ENCODE results near the gene NAB2. TPM values are rescaled to one million over a fixed set of nuclear protein-coding genes. Genes with fewer than 3 reads are reported as not detected.

The NAB2 gene
- total RNA-seq, 1 donor from 2014 or later, result 30.7 TPM

DNA sequence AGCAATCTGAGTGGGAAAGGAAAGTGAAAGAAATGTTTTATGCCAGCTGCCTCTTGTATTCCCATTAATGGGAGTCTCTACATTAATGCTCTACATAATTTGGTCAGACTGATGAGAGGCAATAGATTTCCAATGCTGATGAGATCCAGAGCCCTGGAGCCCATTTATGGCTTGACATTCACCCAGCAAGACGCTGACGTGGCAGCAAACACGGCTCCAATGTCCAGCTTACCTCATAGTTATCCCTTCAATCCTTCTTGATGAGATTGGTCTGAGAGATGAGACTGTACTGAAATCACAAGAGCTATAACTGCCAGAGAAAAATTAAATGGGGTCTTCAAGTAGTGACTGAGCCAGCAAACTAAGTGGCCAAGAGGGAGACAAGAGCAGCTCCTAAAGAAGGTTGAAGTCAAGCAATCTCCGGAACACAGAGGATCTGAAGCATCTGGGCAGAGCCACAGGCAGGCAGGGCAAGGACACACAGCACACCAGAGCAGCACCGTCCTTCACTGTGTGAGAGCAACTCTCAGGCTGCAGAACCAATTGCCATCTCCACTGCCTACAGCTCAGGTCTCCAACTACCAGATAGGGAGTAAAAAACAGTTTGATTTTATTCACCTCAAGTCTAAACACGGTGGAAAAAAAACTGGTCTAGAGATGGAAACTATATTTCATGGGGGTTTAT is 31.7 kb upstream of the NAB2 start:
- no peaks in the 10 kb centered on the region for H3K27me3 Mint-ChIP-seq (ENCODE audit: low read depth)
- H3K9me3 Mint-ChIP-seq (ENCODE audit: low read depth), result peaks cover 4% of the 10 kb centered on the region
- DNase-seq (ENCODE audit: low spot score), result no peak
- H3K36me3 Mint-ChIP-seq (ENCODE audit: low read depth), result peaks cover 11% of the 10 kb centered on the region
- H3K4me1 Mint-ChIP-seq (ENCODE audit: low read depth), result no peaks in the 10 kb centered on the region
- H3K27ac Mint-ChIP-seq (ENCODE audit: unreplicated experiment), result no peak overlapping the region
- TF ChIP-seq, protein P1, sequence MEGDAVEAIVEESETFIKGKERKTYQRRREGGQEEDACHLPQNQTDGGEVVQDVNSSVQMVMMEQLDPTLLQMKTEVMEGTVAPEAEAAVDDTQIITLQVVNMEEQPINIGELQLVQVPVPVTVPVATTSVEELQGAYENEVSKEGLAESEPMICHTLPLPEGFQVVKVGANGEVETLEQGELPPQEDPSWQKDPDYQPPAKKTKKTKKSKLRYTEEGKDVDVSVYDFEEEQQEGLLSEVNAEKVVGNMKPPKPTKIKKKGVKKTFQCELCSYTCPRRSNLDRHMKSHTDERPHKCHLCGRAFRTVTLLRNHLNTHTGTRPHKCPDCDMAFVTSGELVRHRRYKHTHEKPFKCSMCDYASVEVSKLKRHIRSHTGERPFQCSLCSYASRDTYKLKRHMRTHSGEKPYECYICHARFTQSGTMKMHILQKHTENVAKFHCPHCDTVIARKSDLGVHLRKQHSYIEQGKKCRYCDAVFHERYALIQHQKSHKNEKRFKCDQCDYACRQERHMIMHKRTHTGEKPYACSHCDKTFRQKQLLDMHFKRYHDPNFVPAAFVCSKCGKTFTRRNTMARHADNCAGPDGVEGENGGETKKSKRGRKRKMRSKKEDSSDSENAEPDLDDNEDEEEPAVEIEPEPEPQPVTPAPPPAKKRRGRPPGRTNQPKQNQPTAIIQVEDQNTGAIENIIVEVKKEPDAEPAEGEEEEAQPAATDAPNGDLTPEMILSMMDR (IDR thresholded peaks at IDR 0.05), result no peak
- H3K4me3 Mint-ChIP-seq (ENCODE audit: unreplicated experiment), result no peak overlapping the region

DNA sequence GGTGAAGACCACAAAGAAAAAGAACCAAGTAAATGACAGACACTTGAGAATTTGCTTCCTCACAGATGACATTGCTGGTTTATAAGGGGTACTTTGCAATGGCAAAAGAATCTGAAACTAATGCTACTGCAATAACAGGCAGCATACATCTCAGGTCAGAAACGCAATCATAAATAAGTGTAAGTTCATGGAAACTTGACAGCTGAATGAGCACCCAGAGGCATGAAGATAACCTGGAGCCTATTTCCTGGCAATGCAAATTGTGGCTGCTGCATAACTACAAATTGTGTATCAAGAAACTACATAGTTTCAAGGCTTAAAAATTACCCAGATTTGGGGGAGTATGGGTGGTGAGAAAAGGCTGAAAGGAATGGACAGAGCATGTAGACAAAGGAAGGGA is 30.5 kb upstream of the NAB2 start:
- Mint-ChIP-seq H3K4me3 (ENCODE audit: unreplicated experiment) (no peak overlapping the region), H3K36me3 (ENCODE audit: low read depth) (peaks cover 11% of the 10 kb centered on the region), H3K4me1 (ENCODE audit: low read depth) (no peaks in the 10 kb centered on the region), H3K27ac (ENCODE audit: unreplicated experiment) (no peak overlapping the region), H3K27me3 (ENCODE audit: low read depth) (no peaks in the 10 kb centered on the region), H3K9me3 (ENCODE audit: low read depth) (peaks cover 4% of the 10 kb centered on the region)
- TF ChIP-seq, protein P1 (IDR thresholded peaks at IDR 0.05), result no peak
- no peak for DNase-seq (ENCODE audit: low spot score)

DNA sequence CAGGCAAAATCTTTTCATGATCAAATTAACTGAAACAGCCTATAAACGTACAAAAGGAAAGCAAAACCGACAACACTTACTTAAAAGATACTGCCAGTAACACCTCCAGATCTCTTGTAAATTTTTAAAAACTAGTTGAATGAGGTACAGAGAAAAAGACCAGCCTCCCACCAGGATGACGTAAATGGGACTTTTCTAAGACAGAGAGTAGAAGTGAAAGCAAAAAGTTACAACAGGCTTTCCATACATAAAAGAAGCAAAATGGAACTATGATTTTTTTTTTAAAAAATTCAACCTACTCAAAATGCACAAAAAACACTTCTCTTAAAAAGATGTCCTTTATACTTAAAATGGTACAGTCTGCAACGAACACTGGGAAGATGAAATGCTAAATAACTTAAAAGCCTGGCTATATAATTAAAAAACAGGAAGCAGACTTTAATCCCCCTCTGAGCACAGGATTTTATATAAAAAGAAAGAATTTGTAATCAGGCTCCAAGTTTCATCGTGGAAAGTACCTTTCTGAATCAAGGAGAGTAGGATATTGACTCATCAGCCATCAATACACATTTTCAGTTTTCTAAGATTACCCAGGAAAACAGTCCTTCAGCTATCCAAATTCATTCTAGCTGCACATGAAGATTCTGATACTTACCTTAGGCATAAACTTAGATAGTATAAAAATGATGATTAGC is 24.8 kb upstream of the NAB2 start:
- Mint-ChIP-seq H3K9me3 (ENCODE audit: low read depth) (no peaks in the 10 kb centered on the region), H3K27ac (ENCODE audit: unreplicated experiment) (no peak overlapping the region), H3K4me3 (ENCODE audit: unreplicated experiment) (no peak overlapping the region), H3K4me1 (ENCODE audit: low read depth) (peaks cover 2% of the 10 kb centered on the region), H3K36me3 (ENCODE audit: low read depth) (peaks cover 2% of the 10 kb centered on the region), H3K27me3 (ENCODE audit: low read depth) (no peaks in the 10 kb centered on the region)
- TF ChIP-seq, protein P1 (IDR thresholded peaks at IDR 0.05), result no peak
- no peak for DNase-seq (ENCODE audit: low spot score)

DNA sequence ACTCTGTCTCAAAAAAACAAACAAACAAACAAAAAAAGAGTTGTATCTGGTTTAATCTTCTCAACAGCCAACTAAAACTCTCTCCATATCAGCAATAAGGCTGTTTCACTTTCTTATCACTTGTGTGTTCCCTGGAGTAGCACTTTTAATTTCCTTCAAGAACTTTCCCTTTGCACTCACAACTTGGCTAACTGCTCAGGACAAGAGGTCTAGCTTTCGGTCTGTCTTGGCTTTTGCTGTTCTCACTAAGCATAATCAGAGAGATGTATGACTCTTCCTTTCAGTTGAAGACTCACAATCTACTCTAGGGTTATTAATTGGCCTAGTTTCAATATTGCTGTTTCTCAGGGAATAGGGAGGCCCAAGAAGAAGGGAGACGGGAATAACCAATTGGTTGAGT is 22.7 kb upstream of the NAB2 start:
- TF ChIP-seq, protein P1 (IDR thresholded peaks at IDR 0.05), result no peak
- Mint-ChIP-seq H3K36me3 (ENCODE audit: low read depth) (peaks cover 2% of the 10 kb centered on the region), H3K27me3 (ENCODE audit: low read depth) (no peaks in the 10 kb centered on the region), H3K27ac (ENCODE audit: unreplicated experiment) (no peak overlapping the region), H3K4me3 (ENCODE audit: unreplicated experiment) (no peak overlapping the region), H3K4me1 (ENCODE audit: low read depth) (peaks cover 10% of the 10 kb centered on the region), H3K9me3 (ENCODE audit: low read depth) (no peaks in the 10 kb centered on the region)
- no peak for DNase-seq (ENCODE audit: low spot score)

DNA sequence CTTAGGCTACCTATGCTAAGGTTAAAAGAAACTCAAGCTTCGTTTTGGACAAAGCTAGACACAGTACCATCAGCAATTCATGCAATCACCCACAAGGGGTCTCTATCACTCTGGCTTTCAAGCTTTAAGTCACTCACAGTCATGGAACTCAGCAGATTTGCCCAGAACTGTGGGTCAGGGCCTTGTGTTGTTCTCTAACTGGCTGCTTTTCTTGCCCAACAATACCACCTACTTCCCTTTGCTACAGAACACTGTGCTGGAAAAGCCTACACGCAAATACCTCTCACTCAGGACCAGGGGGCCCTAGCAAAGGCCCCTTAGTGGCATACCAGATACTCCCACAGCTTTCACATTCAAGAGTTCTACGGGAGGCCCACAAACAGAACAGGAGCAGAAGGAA is 19.4 kb upstream of the NAB2 start:
- DNase-seq (ENCODE audit: low spot score), result no peak
- Mint-ChIP-seq H3K4me3 (ENCODE audit: unreplicated experiment) (no peak overlapping the region), H3K36me3 (ENCODE audit: low read depth) (peaks cover 4% of the 10 kb centered on the region)

More for the DNA sequence above, 19.4 kb upstream of the NAB2 start:
- H3K9me3 Mint-ChIP-seq (ENCODE audit: low read depth), result no peaks in the 10 kb centered on the region
- peaks cover 14% of the 10 kb centered on the region for H3K4me1 Mint-ChIP-seq (ENCODE audit: low read depth)
- peak overlapping the region; percentile 88 for H3K27ac Mint-ChIP-seq (ENCODE audit: unreplicated experiment)
- TF ChIP-seq, protein P1 (IDR thresholded peaks at IDR 0.05), result peak; percentile 95
- H3K27me3 Mint-ChIP-seq (ENCODE audit: low read depth), result no peaks in the 10 kb centered on the region
